Activated CD8-positive, alpha-beta memory T cell treated with anti-CD3 and anti-CD28 coated beads, Interleukin-2, amount 50 U/mL, for 1 hour (primary cell): ENCODE data around the gene MOG.
A peak's percentile ranks its signal among the peaks of the same experiment; 100 is the strongest.

Experiments used
- DNase-seq: peaks from one replicate; pipeline ENCODE4 v3.0.0-alpha.2; 2020; ENCODE audit errors: extremely low read depth

MOG gene

GRCh38 chr6:29676981-29677601 is 20.2 kb downstream of the MOG start:
- no peak for DNase-seq

DNA sequence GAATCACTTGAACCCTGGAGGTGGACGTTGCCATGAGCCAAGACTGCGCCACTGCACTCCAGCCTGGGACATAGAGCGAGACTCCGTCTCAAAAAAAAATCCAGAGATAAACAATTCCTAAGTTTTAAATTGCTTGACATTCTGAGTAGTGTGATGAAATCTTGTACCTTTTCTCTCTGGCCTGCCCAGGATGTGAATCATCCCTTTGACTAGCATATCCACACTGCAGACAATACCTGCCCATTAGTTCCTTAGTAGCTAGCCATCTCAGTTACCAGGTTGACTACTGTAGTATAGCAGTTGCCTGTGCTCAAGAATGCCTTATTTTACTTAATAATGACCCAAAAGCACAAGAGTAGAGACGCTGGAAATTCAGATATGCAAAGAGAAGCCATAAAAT is 21.2 kb downstream of the MOG start:
- DNase-seq = no peak

DNA sequence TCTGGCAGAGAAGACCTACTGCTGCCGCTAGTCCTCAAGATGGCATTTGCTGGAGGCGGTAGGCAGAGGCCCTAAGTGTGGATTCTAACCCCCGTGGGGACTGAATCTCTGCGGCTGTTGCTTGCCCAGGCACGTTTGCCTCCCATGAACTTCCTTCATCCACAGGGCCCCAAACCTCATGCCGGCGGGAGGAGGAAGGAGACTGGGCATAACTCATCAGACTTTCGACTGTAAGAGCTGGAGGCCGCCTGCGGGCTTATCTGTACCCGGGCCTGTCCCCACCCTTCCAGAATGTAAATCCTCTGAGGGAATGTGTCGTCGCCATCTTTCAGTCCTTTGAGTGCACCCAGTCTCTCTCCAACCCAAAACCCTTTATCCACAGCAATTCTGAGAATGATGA is 23.1 kb downstream of the MOG start:
- no peak for DNase-seq

DNA sequence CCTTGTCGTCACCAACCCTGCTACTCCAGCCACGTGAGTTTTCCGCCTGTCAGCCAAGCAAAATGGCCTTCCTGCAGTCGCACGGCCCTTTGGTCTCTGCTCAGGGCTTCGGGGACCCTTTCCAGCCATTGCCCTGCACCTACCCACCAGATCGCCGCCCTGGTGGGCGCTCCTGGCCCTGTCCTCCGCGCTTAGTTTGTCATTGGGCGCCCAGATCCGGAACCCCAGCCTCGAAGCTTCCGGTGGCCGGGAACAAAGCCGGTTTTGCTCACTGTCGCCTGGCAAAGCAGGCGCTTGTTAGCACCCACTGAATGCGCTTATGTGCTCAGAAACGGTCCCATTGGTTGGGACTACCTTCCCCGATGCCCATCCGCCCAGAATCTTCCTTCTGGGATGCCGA is 23.5 kb downstream of the MOG start:
- no peak for DNase-seq

GRCh38 chr6:29680904-29681303 is 24.0 kb downstream of the MOG start, which contains the start of gene ZFP57:
Gene ZFP57 (minus strand): TSS chr6:29681152. CDS start chr6:29677003, 4,149 bp downstream.
- DNase-seq = no peak

DNA sequence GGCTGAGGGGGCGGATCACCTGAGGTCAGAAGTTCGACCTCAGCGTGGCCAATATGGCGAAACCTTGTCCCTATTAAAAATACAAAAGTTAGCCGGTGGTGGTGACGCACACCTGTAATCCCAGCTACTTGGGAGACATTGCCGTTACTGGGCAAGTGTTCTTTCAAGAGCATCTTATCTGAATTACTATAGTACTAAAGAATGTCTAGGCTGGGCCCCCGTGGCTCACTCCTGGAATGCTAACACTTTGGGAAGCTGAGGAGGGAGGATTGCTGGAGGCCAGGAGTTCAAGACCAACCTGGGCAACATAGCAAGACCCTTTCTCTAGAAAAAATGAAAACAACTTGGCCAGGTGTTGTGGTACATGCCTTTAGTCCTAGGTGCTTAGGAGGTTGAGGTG is 24.9 kb downstream of the MOG start:
- no peak for DNase-seq

GRCh38 chr6:29685718-29686326 is 28.9 kb downstream of the MOG start:
- no peak for DNase-seq

- no peak for DNase-seq
Measured at GRCh38 chr6:29694637-29695036, 37.7 kb downstream of the MOG start.

DNA sequence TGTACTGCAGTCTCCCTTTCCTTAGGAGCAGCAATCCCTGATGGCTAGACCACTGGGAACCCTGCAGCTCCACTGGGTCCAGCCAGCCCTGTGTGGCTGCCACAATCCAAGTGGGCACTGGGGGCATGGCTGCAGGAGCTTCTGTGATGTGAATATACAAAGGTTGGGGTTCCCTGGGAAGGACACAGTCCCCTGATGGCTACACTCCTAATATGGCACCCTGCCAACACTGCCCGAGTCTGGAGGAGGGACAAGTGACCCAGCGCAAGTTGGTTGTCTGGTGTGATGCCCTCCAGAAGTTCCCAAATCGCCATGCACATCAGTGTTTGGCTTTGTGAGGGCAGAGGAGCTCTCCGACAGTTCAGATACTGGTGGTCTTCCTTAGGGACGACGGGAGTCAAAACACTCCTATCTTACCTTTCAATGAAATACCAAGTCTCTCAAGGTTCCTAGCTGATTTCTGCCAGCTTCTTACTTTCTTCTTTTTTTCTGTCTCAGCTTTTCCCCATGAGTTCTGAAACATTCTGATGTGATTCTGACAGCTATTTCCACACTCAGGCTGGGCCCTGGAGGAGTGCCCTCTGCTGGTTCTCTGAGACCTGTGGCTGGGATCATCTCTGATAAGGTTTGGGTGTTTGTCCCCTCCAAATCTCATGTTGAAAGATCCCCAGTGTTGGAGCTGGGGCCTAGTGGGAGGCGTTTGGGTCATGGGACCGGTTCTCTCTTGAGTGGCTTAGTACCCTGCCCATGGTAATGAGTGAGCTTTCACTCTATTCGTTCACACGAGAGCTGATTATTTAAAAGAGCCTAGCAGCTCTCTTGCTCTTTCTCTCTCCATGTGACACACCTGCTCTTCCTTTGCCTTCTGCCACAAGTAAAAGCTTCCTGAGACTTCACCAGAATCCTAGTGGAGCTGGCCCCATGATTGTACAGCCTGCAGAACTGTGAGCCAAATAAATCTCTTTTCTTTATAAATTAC is 39.5 kb downstream of the MOG start:
- DNase-seq = no peak

GRCh38 chr6:29702519-29703103 is 45.7 kb downstream of the MOG start:
- DNase-seq = peak; percentile 49

DNA sequence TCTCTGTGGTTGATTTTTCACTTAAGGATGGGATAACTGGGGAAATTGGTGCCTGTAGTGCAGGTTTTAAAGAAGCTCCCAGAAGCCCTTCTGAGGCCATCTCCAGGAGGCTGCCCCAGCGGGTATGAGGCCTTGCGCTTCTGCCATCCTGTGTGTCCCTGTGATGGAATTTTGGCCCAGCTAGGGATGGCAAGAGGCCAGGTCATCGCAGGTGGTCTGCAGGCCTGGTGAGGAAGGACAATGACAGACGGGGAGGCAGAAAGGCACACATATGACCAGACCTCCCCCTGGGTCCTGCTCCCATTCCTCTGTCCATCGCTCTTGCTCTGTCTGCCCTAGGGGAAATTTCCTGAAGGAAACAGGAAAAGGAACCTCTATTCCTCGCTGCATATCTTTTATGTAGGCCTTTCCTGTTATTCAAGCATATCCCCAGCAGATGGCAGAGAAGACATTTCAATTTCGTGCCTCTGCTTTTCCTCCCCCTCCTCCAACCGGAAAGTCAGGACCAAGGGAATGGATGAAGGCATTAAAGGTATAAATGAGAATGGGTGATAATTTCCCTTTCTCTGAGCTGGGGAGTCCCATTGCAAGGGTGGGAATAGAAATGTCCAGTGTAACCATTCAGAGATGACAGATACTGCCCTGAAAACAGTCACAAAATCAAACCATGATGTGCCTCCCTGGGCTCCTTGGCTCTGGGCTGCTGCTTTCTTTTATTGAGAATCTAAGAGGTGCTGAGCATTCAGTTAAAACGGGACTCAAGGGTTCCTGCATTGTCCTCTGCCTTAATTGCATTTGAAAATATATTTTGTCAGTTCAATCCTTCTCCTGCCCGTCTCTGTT is 48.7 kb downstream of the MOG start:
- no peak for DNase-seq

DNA sequence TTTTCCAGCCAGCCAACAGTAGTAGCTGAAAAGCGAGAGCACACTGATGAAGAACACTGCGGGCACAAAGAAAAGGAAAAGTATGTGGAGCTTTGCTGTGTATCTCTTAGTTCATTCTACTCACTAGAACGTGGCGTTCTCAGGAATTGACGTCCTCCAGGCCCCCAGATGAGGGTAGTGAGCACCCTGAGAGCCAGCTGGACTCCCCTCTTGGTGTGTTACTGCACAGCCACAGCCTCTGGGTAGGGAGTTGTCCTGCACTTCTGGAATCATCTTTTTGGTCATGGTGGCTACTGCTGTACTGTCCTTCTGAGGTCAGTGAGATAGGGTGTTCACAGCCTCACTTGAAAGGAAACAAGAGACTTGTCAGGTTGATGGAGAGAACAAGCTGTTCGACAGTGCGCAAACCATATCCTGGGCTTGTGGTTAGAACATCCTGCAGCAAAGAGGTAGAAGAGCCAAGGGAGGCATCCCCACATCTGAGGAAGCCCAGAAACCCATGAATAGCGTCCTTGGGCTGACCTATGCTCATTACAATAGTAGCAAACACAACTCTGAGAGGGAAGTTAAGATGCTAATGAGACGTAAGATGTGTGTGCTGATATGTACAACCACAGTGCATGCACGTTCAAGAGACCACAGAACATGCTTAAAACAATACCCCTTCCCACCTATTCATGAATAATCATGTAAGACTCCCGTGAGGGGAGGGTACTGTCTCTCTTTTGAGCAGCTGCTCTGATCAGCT is 51.7 kb downstream of the MOG start:
- no peak for DNase-seq

GRCh38 chr6:29709188-29709587 is 52.3 kb downstream of the MOG start:
- DNase-seq = no peak

DNA sequence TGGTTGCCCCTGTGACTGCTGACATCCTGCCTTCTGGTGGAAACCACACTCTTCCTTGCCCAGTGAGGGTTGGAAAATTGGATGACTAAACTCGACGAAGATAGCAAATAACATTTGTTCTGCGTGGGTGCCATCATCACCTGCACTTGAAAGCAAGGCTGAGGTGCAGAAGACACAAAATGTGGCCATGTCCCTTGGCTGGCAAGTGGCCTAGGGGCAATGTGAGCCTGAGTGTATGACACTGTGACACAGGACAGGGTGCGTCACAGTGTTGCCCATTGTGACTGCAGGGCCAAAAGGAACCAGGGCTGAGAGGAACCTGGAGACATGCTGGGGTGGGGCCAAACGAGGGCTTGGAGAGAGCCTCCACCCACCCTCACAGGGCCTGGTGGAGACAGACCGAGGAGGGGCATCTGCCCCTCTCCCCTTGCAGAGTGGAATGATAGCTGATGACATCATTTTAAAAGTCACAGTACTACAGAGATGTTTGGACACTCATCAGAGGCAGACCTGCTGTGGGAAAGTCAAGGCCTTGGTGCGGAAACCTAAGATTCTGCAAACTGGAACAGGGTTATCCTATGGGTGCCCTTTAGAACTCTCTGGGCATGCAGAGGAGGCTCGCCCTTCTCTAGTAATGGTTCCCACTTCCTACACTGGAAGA is 53.5 kb downstream of the MOG start:
- DNase-seq = no peak

DNA sequence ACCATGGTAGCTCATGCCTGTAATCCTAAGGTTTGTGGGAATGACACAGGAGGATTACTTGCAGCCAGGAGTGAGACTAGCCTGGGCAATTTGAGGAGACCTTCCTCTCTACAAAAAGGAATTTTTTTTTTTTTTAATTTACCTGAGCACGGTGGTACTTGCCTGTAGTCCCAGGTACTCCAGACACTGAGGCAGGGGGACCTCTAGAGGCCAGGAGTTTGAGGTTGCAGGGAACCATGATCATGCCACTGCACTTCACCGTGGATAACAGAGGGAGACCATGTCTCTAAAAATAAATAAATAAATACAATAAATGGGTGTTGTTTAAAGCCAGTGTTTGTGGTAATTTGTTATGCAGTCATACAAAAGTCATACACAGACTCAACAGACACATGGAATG is 64.0 kb downstream of the MOG start:
- DNase-seq = no peak
